NCI-H2107 treated with DMSO at 0.1 percent for 48 hours (cell line): ENCODE measurements around the gene FGF14.

Source experiments
- DNase-seq: peaks from one replicate; lab custom pipeline; 2025; ENCODE audit not compliant: unreplicated experiment; lab: John Stamatoyannopoulos, UW

The FGF14 gene

GRCh38 chr13:101941095-101941783, 460.6 kb downstream of the FGF14 start:
- no peak for DNase-seq

- DNase-seq = no peak
Measured at GRCh38 chr13:101939370-101939769, 462.5 kb downstream of the FGF14 start.

- no peak for DNase-seq
Measured at GRCh38 chr13:101935828-101936227, 466.0 kb downstream of the FGF14 start.

GRCh38 chr13:101931186-101931585, 470.7 kb downstream of the FGF14 start:
- no peak for DNase-seq

- no peak for DNase-seq
Measured at GRCh38 chr13:101930331-101930730, 471.5 kb downstream of the FGF14 start.

GRCh38 chr13:101925731-101926130, 476.1 kb downstream of the FGF14 start:
- DNase-seq = no peak

GRCh38 chr13:101919541-101920181, 482.2 kb downstream of the FGF14 start:
- peak; percentile 8 for DNase-seq

- peak; percentile 78 for DNase-seq
Measured at GRCh38 chr13:101917833-101918661, 483.8 kb downstream of the FGF14 start.

GRCh38 chr13:101917475-101917810, 484.4 kb downstream of the FGF14 start:
- DNase-seq = no peak

- no peak for DNase-seq
Measured at GRCh38 chr13:101916775-101917474, 484.9 kb downstream of the FGF14 start.

- DNase-seq = no peak
Measured at GRCh38 chr13:101916108-101916774, 485.6 kb downstream of the FGF14 start.

GRCh38 chr13:101915755-101916107, 486.1 kb downstream of the FGF14 start:
- no peak for DNase-seq

- peak; percentile 44 for DNase-seq
Measured at GRCh38 chr13:101915331-101915730, 486.5 kb downstream of the FGF14 start.

- no peak for DNase-seq
Measured at GRCh38 chr13:101911752-101912151, 490.1 kb downstream of the FGF14 start.

- no peak for DNase-seq
Measured at GRCh38 chr13:101903890-101904289, 498.0 kb downstream of the FGF14 start.

GRCh38 chr13:101898676-101899075, 503.2 kb downstream of the FGF14 start:
- DNase-seq = no peak

- no peak for DNase-seq
Measured at GRCh38 chr13:101896541-101896940, 505.3 kb downstream of the FGF14 start.

- DNase-seq = no peak
Measured at GRCh38 chr13:101893021-101893420, 508.8 kb downstream of the FGF14 start.

- DNase-seq = no peak
Measured at GRCh38 chr13:101892296-101892695, 509.6 kb downstream of the FGF14 start.

GRCh38 chr13:101881593-101881992, 520.3 kb downstream of the FGF14 start:
- DNase-seq = no peak

GRCh38 chr13:101880581-101880980, 521.3 kb downstream of the FGF14 start:
- DNase-seq = no peak
